ENCODE measurements around the gene MDFI.
"Not testable (repeated sequence)": the region's sequence is repeated elsewhere in the genome, so short reads cannot be mapped to it uniquely, and the experiment has no call there.

Gene MDFI

DNA sequence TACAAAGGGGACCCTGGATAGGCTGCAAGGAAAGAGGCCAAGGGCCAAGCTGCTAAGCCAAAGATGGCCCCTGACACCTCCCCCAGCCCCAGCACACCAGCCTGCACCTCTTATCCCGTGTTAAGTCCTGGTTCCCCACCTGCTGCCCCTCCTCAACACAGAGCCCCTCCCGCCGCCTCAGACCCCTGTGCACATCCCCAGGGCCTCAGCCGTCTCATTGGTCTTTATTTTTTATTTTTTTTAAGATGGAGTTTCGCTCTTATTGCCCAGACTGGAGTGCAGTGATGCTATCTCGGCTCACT is 37.1 kb upstream of the MDFI start:
- DNase-seq (ENCODE audit: extremely low spot score, insufficient read length, low read depth): no peak
- no peak for FAIRE-seq

- FAIRE-seq: no peak
These were observed 35.9 kb upstream of the MDFI start for GRCh38 chr6:41602422-41602743.

GRCh38 chr6:41602864-41603608 is 35.2 kb upstream of the MDFI start:
- FAIRE-seq (peak; percentile 95), DNase-seq (ENCODE audit: extremely low spot score, insufficient read length, low read depth) (peak; percentile 69)

More at GRCh38 chr6:41602422-41602743, 35.9 kb upstream of the MDFI start:
- no peak for DNase-seq (ENCODE audit: extremely low spot score, insufficient read length, low read depth)

DNA sequence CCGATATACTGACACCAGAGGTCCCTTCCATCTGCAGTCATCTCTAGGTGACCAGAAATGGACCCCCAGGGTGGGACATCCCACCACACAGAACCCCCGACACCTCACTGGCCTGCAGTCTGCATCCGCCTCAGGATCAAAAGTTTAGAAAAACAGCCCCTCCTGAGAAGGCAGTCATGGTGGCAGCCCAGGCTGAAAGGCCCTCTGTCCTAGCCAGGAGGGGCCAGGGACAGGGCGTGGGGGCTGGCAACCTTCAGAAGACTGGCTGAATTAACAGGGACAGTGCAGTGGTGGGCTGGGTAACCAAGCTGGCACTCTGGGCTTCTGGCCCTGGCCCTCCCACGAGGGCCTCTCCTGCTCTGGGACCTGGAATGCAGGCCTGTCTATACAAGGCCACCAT is 34.3 kb upstream of the MDFI start:
- no peak for FAIRE-seq
- DNase-seq (ENCODE audit: extremely low spot score, insufficient read length, low read depth): no peak

- no peak for DNase-seq (ENCODE audit: extremely low spot score, insufficient read length, low read depth)
These were observed 32.6 kb upstream of the MDFI start for GRCh38 chr6:41605649-41606048.

GRCh38 chr6:41607036-41607435 is 31.2 kb upstream of the MDFI start:
- FAIRE-seq: no peak
- DNase-seq (ENCODE audit: extremely low spot score, insufficient read length, low read depth): no peak

More at GRCh38 chr6:41605649-41606048, 32.6 kb upstream of the MDFI start:
- FAIRE-seq: no peak

- FAIRE-seq (no peak), DNase-seq (ENCODE audit: extremely low spot score, insufficient read length, low read depth) (no peak)
These were observed 30.5 kb upstream of the MDFI start for GRCh38 chr6:41607736-41608135.

DNA sequence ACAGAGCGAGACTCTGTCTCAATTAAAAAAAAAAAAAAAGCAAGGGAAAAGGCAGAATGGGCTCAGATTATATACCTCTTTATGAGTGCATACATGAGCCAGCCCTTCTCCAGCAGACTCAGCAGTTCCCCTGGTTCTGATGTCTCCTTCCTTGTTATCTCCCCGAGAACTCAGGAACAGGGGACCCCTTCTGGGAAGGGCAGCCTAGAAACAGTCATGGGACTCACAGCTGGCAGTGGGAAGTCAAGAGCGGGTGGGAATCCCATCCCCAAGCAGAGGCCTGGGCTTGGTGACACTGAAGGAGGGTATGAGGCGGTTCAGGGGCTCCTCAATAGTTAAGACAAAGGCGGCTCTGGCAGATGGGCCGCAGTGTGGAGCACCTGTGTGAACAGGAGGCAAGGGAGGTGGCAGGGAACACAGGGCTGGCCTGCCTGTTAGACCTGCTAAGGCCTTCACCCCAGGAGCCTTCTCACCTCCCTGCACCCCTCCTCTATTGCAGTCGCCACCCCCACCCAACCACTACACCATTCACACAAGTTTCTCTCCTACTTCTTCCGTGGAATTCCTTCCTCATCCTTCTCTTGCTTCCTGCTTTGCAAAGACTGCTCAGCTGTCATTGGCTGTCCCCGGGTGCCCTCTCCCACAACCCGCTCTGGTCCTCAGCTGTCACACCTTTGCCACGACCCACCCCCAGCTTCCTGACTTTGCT is 29.7 kb upstream of the MDFI start:
- FAIRE-seq (no peak), DNase-seq (ENCODE audit: extremely low spot score, insufficient read length, low read depth) (no peak)

- DNase-seq (ENCODE audit: extremely low spot score, insufficient read length, low read depth) (no peak), FAIRE-seq (no peak)
These were observed 23.6 kb upstream of the MDFI start for GRCh38 chr6:41614715-41615114.

GRCh38 chr6:41615311-41615710 is 23.0 kb upstream of the MDFI start:
- DNase-seq (ENCODE audit: extremely low spot score, insufficient read length, low read depth) (no peak), FAIRE-seq (no peak)

DNA sequence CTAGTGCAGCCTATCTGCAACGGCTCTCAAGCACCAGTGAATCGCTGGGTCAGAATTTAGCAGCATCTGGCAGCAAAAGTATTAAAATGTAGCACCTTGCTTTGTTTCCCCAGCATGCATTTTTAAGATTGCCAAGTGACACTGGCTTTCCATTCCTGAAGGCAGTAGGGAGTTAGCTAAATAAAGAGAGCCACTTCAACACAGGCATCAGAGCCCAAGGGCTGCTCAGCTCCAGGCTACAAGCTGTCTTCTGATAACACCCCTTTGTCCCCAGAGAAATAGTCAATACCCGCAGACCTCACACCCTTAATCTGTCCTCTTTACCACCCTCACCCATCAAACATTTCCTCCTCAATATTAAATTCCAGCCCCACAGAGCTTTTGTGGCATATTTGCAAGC is 19.7 kb upstream of the MDFI start:
- DNase-seq (ENCODE audit: extremely low spot score, insufficient read length, low read depth): no peak

GRCh38 chr6:41619193-41619592 is 19.1 kb upstream of the MDFI start:
- DNase-seq (ENCODE audit: extremely low spot score, insufficient read length, low read depth); FAIRE-seq: not testable (repeated sequence)

More for the DNA sequence above, 19.7 kb upstream of the MDFI start:
- FAIRE-seq: no peak

- no peak for FAIRE-seq
These were observed 16.9 kb upstream of the MDFI start for GRCh38 chr6:41621367-41621766.

DNA sequence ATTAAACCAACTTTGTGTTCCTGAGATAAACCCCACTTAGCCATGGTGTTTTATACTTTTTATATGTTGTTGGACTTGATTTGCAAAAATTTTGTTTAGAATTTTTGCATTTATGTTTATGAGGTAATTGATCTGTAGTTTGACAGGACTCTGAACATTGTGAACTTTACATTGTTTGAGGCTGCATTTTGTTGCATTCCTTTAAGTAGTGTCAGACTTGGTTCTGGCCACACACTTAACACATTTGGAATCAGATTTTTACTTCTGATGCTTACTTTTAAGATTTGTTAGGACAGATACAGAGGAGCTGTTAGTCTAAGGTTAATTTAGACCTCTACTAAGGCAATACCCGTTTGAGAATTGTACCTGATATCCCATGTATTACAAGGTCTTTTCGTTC is 16.5 kb upstream of the MDFI start:
- no peak for FAIRE-seq
- DNase-seq (ENCODE audit: extremely low spot score, insufficient read length, low read depth): no peak

More at GRCh38 chr6:41621367-41621766, 16.9 kb upstream of the MDFI start:
- no peak for DNase-seq (ENCODE audit: extremely low spot score, insufficient read length, low read depth)

- FAIRE-seq: no peak
- no peak for DNase-seq (ENCODE audit: extremely low spot score, insufficient read length, low read depth)
These were observed 15.9 kb upstream of the MDFI start for GRCh38 chr6:41622206-41622988.

DNA sequence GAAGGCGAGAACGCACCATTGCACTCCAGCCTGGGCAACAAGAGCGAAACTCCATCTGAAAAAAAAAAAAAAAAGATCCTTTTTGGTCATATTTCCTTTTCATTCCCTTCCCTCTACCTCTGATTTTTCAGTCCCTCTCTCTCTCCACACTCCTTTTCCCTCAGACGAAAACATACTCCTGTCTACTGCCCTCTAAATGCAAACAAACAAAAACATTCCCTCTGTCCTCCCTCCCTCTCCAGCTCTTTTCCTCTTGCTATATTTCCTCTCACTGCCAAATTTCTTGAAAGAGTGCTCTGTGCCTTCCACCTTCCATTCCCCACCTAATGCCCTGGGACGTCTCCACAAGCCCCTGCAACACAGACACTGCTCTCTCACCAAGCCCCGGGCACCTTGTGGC is 14.9 kb upstream of the MDFI start:
- no peak for FAIRE-seq
- no peak for DNase-seq (ENCODE audit: extremely low spot score, insufficient read length, low read depth)

DNA sequence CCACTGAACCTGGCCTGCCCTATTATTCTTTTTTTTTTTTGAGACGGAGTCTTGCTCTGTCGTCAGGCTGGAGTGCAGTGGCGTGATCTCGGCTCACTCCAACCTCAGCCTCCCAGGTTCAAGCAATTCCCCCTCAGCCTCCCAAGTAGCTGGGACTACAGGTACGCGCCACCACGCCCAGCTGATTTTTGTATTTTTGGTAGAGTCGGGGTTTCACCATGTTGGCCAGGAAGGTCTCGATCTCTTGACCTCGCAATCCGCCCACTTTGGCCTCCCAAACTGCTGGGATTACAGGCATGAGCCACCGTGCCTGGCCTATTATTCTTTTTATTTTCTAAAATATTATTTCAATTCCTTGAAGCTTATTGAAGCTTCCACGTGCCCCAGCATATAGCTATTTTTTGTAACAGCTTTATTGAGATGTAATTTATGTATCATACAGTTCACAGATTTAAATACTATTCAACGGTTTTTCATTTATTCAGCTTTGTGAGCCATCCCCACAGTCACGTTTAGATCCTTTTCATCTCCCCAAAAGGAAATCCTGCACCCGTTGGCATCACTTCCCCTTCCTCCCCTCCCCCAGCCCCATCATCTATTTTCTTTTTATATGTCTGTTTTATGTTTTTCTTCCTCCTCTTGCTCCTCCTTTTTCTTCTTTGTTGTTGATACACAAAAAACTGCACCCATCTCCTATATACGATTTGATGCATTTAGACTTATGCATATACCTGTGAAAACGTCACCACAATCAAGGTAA is 13.5 kb upstream of the MDFI start:
- FAIRE-seq: no peak

GRCh38 chr6:41625442-41625841 is 12.8 kb upstream of the MDFI start:
- DNase-seq (ENCODE audit: extremely low spot score, insufficient read length, low read depth) (no peak), FAIRE-seq (no peak)

More for the DNA sequence above, 13.5 kb upstream of the MDFI start:
- no peak for DNase-seq (ENCODE audit: extremely low spot score, insufficient read length, low read depth)

- DNase-seq (ENCODE audit: extremely low spot score, insufficient read length, low read depth) (no peak), FAIRE-seq (no peak)
These were observed 12.2 kb upstream of the MDFI start for GRCh38 chr6:41626022-41626421.

- DNase-seq (ENCODE audit: extremely low spot score, insufficient read length, low read depth) (no peak), FAIRE-seq (no peak)
These were observed 11.4 kb upstream of the MDFI start for GRCh38 chr6:41626917-41627316.
